ENCODE data around the gene SIPA1L3. TPM values are rescaled to one million over a fixed set of nuclear protein-coding genes. Genes with fewer than 3 reads are reported as not detected.
A peak's percentile ranks its signal among the peaks of the same experiment; 100 is the strongest.

Gene SIPA1L3
- total and polyA plus RNA-seq, 4 donors: 9.6 to 50.5 (median 27.6) TPM

- no peak overlapping the region for H3K27ac ChIP-seq (ENCODE audit: low read depth in 1 of 2, low read length in 1 of 2)
- 94 to 96% methylated on average over 10 of the region's 10 CpGs for WGBS, 2 donors
These were observed 149.6 kb downstream of the SIPA1L3 start for GRCh38 chr19:38056646-38057045.

GRCh38 chr19:38057959-38058690 lies 151.1 kb downstream of the SIPA1L3 start:
- peak overlapping the region in 1 of 2 donors; percentile 78 for H3K27ac ChIP-seq (ENCODE audit: low read depth in 1 of 2, low read length in 1 of 2)
- peak; percentile 73 for ATAC-seq (ENCODE audit: insufficient read depth, low FRiP score)
- peak; percentile 73 to 79 (median 77) for DNase-seq

More at GRCh38 chr19:38056646-38057045, 149.6 kb downstream of the SIPA1L3 start:
- DNase-seq: no peak
- no peaks in the 10 kb centered on the region for H3K36me3 ChIP-seq (ENCODE audit: control insufficient read depth in 4 of 4, insufficient read depth in 4 of 4, low read length in 4 of 4)
- TF ChIP-seq, protein P1, sequence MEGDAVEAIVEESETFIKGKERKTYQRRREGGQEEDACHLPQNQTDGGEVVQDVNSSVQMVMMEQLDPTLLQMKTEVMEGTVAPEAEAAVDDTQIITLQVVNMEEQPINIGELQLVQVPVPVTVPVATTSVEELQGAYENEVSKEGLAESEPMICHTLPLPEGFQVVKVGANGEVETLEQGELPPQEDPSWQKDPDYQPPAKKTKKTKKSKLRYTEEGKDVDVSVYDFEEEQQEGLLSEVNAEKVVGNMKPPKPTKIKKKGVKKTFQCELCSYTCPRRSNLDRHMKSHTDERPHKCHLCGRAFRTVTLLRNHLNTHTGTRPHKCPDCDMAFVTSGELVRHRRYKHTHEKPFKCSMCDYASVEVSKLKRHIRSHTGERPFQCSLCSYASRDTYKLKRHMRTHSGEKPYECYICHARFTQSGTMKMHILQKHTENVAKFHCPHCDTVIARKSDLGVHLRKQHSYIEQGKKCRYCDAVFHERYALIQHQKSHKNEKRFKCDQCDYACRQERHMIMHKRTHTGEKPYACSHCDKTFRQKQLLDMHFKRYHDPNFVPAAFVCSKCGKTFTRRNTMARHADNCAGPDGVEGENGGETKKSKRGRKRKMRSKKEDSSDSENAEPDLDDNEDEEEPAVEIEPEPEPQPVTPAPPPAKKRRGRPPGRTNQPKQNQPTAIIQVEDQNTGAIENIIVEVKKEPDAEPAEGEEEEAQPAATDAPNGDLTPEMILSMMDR (IDR thresholded peaks at IDR 0.05; ENCODE audit: control extremely low read depth, extremely low read depth): no peak
- H3K27me3 ChIP-seq (ENCODE audit: control insufficient read depth in 3 of 3, insufficient read depth in 3 of 3, low read length in 2 of 3): no peaks in the 10 kb centered on the region
- H3K4me3 ChIP-seq: no peak overlapping the region
- no peaks in the 10 kb centered on the region for H3K9me3 ChIP-seq (ENCODE audit: control insufficient read depth in 4 of 4, insufficient read depth in 3 of 4, low read length in 3 of 4)
- no peak for ATAC-seq (ENCODE audit: insufficient read depth, low FRiP score)
- H3K9ac ChIP-seq (ENCODE audit: insufficient read depth in 1 of 2, low read length in 2 of 2): no peak overlapping the region
- H3K4me1 ChIP-seq (ENCODE audit: control insufficient read depth in 5 of 5, insufficient read depth in 5 of 5, low read length in 5 of 5): peaks cover 0 to 21% (median 6%) of the 10 kb centered on the region in 5 donors

GRCh38 chr19:38059897-38060296 lies 152.9 kb downstream of the SIPA1L3 start:
- peak overlapping the region in 1 of 2 donors; percentile 46 for H3K27ac ChIP-seq (ENCODE audit: low read depth in 1 of 2, low read length in 1 of 2)

More at GRCh38 chr19:38057959-38058690, 151.1 kb downstream of the SIPA1L3 start:
- 58 to 70% methylated on average over 10 of the region's 10 CpGs for WGBS, 2 donors
- Histone ChIP-seq H3K36me3 (ENCODE audit: control insufficient read depth in 4 of 4, insufficient read depth in 4 of 4, low read length in 4 of 4) (no peaks in the 10 kb centered on the region), H3K4me1 (ENCODE audit: control insufficient read depth in 5 of 5, insufficient read depth in 5 of 5, low read length in 5 of 5) (peaks cover 0 to 19% (median 6%) of the 10 kb centered on the region in 5 donors), H3K9me3 (ENCODE audit: control insufficient read depth in 4 of 4, insufficient read depth in 3 of 4, low read length in 3 of 4) (no peaks in the 10 kb centered on the region), H3K9ac (ENCODE audit: insufficient read depth in 1 of 2, low read length in 2 of 2) (no peak overlapping the region), H3K27me3 (ENCODE audit: control insufficient read depth in 3 of 3, insufficient read depth in 3 of 3, low read length in 2 of 3) (no peaks in the 10 kb centered on the region), H3K4me3 (no peak overlapping the region)
- TF ChIP-seq, protein P1 (IDR thresholded peaks at IDR 0.05; ENCODE audit: control extremely low read depth, extremely low read depth): no peak

More at GRCh38 chr19:38059897-38060296, 152.9 kb downstream of the SIPA1L3 start:
- DNase-seq: peak in 1 of 3 donors; percentile 39
- 32 to 35% methylated on average over 7 of the region's 7 CpGs for WGBS, 2 donors
- TF ChIP-seq, protein P1 (IDR thresholded peaks at IDR 0.05; ENCODE audit: control extremely low read depth, extremely low read depth): no peak
- peaks cover 0 to 16% (median 6%) of the 10 kb centered on the region in 5 donors for H3K4me1 ChIP-seq (ENCODE audit: control insufficient read depth in 5 of 5, insufficient read depth in 5 of 5, low read length in 5 of 5)
- H3K27me3 ChIP-seq (ENCODE audit: control insufficient read depth in 3 of 3, insufficient read depth in 3 of 3, low read length in 2 of 3): no peaks in the 10 kb centered on the region
- no peaks in the 10 kb centered on the region for H3K9me3 ChIP-seq (ENCODE audit: control insufficient read depth in 4 of 4, insufficient read depth in 3 of 4, low read length in 3 of 4)
- no peak overlapping the region for H3K4me3 ChIP-seq
- ATAC-seq (ENCODE audit: insufficient read depth, low FRiP score): no peak
- no peak overlapping the region for H3K9ac ChIP-seq (ENCODE audit: insufficient read depth in 1 of 2, low read length in 2 of 2)
- H3K36me3 ChIP-seq (ENCODE audit: control insufficient read depth in 4 of 4, insufficient read depth in 4 of 4, low read length in 4 of 4): no peaks in the 10 kb centered on the region

Data from lung (tissue), 12 donors.